Measurements from ENCODE around the gene KDM3B. TPM values are rescaled to one million over a fixed set of nuclear protein-coding genes. Genes with fewer than 3 reads are reported as not detected.
"Not testable (repeated sequence)": the region's sequence is repeated elsewhere in the genome, so short reads cannot be mapped to it uniquely, and the experiment has no call there.

Gene KDM3B
- total and polyA plus RNA-seq, 2 donors (not counting 1 experiment from before 2014, with no cell fraction given) = 23.6 to 49.4 TPM

DNA sequence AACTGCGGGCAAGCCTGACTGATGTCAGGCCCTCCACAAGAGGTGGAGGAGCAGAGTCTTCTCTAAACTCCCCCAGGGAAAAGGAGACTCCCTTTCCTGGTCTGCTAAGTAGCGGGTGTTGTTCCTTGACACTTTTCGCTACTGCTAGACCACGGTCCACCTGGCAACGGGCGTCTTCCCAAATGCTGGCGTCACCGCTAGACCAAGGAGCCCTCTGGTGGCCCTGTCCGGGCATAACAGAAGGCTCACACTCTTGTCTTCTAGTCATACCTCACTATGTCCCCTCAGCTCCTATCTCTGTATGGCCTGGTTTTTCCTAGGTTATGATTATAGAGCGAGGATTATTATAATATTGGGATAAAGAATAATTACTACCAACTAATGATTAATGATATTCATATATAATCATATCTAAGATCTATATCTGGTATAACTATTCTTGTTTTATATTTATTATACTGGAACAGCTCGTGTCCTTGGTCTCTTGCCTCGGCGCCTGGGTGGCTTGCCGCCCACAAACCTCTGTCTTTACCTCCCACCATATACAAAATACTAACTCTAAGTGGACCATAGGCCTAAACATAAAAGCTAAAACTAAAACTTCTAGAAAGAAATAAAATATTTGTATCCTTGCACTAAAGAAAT is 58.6 kb downstream of the KDM3B start:
- not testable (repeated sequence) for H4K20me1 ChIP-seq (ENCODE audit: control insufficient read depth, extremely low read depth, insufficient read depth, low read length); H3K27ac ChIP-seq (ENCODE audit: insufficient read depth, low read length); H3K4me1 ChIP-seq (ENCODE audit: control insufficient read depth, extremely low read depth, insufficient read depth, low read length); H3K36me3 ChIP-seq (ENCODE audit: control insufficient read depth, insufficient read depth, low read length); H3K4me2 ChIP-seq (ENCODE audit: extremely low read depth, insufficient read depth, low read length); H3K9me3 ChIP-seq (ENCODE audit: control insufficient read depth, insufficient read depth, low read depth, low read length); H3K79me2 ChIP-seq (ENCODE audit: control insufficient read depth, insufficient read depth, low read length); H3K9ac ChIP-seq (ENCODE audit: insufficient read depth, low read length); H2AFZ ChIP-seq (ENCODE audit: low read length); H3K4me3 ChIP-seq (replicated peaks in 1 of 4; ENCODE audit: control extremely low read depth in 1 of 4, insufficient read depth in 1 of 4, low read depth in 3 of 4, low read length in 4 of 4); H3K27me3 ChIP-seq (ENCODE audit: control insufficient read depth, insufficient read depth, low read length)
- TF ChIP-seq, protein P1, sequence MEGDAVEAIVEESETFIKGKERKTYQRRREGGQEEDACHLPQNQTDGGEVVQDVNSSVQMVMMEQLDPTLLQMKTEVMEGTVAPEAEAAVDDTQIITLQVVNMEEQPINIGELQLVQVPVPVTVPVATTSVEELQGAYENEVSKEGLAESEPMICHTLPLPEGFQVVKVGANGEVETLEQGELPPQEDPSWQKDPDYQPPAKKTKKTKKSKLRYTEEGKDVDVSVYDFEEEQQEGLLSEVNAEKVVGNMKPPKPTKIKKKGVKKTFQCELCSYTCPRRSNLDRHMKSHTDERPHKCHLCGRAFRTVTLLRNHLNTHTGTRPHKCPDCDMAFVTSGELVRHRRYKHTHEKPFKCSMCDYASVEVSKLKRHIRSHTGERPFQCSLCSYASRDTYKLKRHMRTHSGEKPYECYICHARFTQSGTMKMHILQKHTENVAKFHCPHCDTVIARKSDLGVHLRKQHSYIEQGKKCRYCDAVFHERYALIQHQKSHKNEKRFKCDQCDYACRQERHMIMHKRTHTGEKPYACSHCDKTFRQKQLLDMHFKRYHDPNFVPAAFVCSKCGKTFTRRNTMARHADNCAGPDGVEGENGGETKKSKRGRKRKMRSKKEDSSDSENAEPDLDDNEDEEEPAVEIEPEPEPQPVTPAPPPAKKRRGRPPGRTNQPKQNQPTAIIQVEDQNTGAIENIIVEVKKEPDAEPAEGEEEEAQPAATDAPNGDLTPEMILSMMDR (conservative IDR thresholded peaks at IDR 0.05 in 1 of 2, IDR thresholded peaks at IDR 0.05 in 1 of 2; ENCODE audit: low read depth in 1 of 2, low read length in 2 of 2) = peak; percentile 47
- peak; percentile 27 to 28 for DNase-seq (ENCODE audit: low read depth in 2 of 2)

DNA sequence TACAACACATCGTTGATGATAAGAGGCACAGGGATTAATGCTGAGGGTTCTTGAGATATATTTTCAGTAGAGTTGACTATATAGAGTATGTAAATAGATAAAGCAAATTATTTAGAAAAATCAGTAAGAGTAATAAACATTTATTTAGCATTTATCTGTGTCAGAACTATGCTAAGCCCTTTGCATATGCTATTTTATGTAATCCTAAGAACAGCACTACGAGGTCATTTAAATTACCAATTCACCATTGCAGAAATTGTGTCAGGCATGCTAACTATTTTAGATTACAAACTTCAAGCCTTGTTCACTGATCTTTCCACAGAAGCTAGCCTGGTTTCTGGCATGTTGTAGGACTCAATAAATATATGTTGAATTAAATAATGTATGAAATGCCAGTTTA is 66.0 kb downstream of the KDM3B start:
- DNase-seq (ENCODE audit: low read depth in 2 of 2) = no peak
- no peaks in the 10 kb centered on the region for H3K4me1 ChIP-seq (ENCODE audit: control insufficient read depth, extremely low read depth, insufficient read depth, low read length)
- no peaks in the 10 kb centered on the region for H4K20me1 ChIP-seq (ENCODE audit: control insufficient read depth, extremely low read depth, insufficient read depth, low read length)
- no peaks in the 10 kb centered on the region for H3K79me2 ChIP-seq (ENCODE audit: control insufficient read depth, insufficient read depth, low read length)
- H3K27ac ChIP-seq (ENCODE audit: insufficient read depth, low read length) = no peak overlapping the region
- H3K9ac ChIP-seq (ENCODE audit: insufficient read depth, low read length) = no peak overlapping the region
- no peak overlapping the region for H3K4me2 ChIP-seq (ENCODE audit: extremely low read depth, insufficient read depth, low read length)
- no peak overlapping the region for H3K4me3 ChIP-seq (replicated peaks in 1 of 4; ENCODE audit: control extremely low read depth in 1 of 4, insufficient read depth in 1 of 4, low read depth in 3 of 4, low read length in 4 of 4)
- H3K27me3 ChIP-seq (ENCODE audit: control insufficient read depth, insufficient read depth, low read length) = no peaks in the 10 kb centered on the region
- H3K36me3 ChIP-seq (ENCODE audit: control insufficient read depth, insufficient read depth, low read length) = peaks cover 10% of the 10 kb centered on the region
- no peaks in the 10 kb centered on the region for H3K9me3 ChIP-seq (ENCODE audit: control insufficient read depth, insufficient read depth, low read depth, low read length)
- TF ChIP-seq, protein P1 (conservative IDR thresholded peaks at IDR 0.05 in 1 of 2, IDR thresholded peaks at IDR 0.05 in 1 of 2; ENCODE audit: low read depth in 1 of 2, low read length in 2 of 2) = no peak
- no peak for TF ChIP-seq EZH2 (IDR thresholded peaks at IDR 0.05; ENCODE audit: low read length, missing control alignments)
- no peak overlapping the region for H2AFZ ChIP-seq (ENCODE audit: low read length)

DNA sequence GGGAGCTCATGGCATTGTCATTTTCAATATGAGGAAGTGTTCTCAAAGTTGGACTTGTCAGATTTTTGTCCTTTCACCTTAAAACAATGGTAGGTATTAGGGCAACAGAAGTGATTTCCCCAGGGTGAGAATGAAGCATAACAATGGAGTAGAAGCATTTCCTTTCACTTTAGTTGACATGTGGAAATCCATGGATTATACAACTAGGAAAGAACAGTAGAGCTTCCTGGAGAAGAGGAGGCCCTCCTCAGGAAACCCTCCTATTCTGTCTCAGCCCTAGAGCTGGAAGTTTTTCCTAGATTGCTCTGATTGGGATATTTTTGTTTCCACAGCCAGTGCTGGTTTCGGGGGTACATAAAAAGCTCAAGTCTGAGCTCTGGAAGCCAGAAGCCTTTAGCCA is 72.6 kb downstream of the KDM3B start:
- H2AFZ ChIP-seq (ENCODE audit: low read length) = no peak overlapping the region
- H3K79me2 ChIP-seq (ENCODE audit: control insufficient read depth, insufficient read depth, low read length) = no peaks in the 10 kb centered on the region
- H3K27ac ChIP-seq (ENCODE audit: insufficient read depth, low read length) = no peak overlapping the region
- H3K9me3 ChIP-seq (ENCODE audit: control insufficient read depth, insufficient read depth, low read depth, low read length) = no peaks in the 10 kb centered on the region
- no peaks in the 10 kb centered on the region for H3K4me1 ChIP-seq (ENCODE audit: control insufficient read depth, extremely low read depth, insufficient read depth, low read length)
- no peak for TF ChIP-seq EZH2 (IDR thresholded peaks at IDR 0.05; ENCODE audit: low read length, missing control alignments)
- TF ChIP-seq, protein P1 (conservative IDR thresholded peaks at IDR 0.05 in 1 of 2, IDR thresholded peaks at IDR 0.05 in 1 of 2; ENCODE audit: low read depth in 1 of 2, low read length in 2 of 2) = no peak
- H3K27me3 ChIP-seq (ENCODE audit: control insufficient read depth, insufficient read depth, low read length) = no peaks in the 10 kb centered on the region
- no peak overlapping the region for H3K4me2 ChIP-seq (ENCODE audit: extremely low read depth, insufficient read depth, low read length)
- no peaks in the 10 kb centered on the region for H4K20me1 ChIP-seq (ENCODE audit: control insufficient read depth, extremely low read depth, insufficient read depth, low read length)
- no peak for DNase-seq (ENCODE audit: low read depth in 2 of 2)
- H3K9ac ChIP-seq (ENCODE audit: insufficient read depth, low read length) = no peak overlapping the region
- no peak overlapping the region for H3K4me3 ChIP-seq (replicated peaks in 1 of 4; ENCODE audit: control extremely low read depth in 1 of 4, insufficient read depth in 1 of 4, low read depth in 3 of 4, low read length in 4 of 4)
- H3K36me3 ChIP-seq (ENCODE audit: control insufficient read depth, insufficient read depth, low read length) = peaks cover 10% of the 10 kb centered on the region
